Activated naive CD8-positive, alpha-beta T cell treated with anti-CD3 and anti-CD28 coated beads, Interleukin-2, amount 10 ng/mL, durations not matched to agents 7 days and 5 days (primary cell): ENCODE results near the gene MYO18A. TPM values are rescaled to one million over a fixed set of nuclear protein-coding genes. Genes with fewer than 3 reads are reported as not detected.

Experiments used
- ATAC-seq: fragments of 150-1000 bp; cut with Tn5 transposase; one replicate; pipeline ENCODE4 v1.10.0; 2021; ENCODE audit warnings: low read depth, moderate library complexity
- POLR2A ChIA-PET: fragments of 350-600 bp; sonication (Branson Sonifier 250); formaldehyde crosslinking; loops from one replicate; lab custom pipeline; 2021; ENCODE audit warnings: antibody characterized with exemption; lab: Charles Lee
- DNase-seq: peaks from one replicate; pipeline ENCODE4 v3.0.0; 2021
- H3K27ac Mint-ChIP-seq: one replicate; pipeline ENCODE4 v1.8.0; 2022; ENCODE audit warnings: mild to moderate bottlenecking, mixed read lengths
- H3K27me3 Mint-ChIP-seq: one replicate; pipeline ENCODE4 v1.8.0; 2022; ENCODE audit warnings: mild to moderate bottlenecking, moderate library complexity, mixed read lengths
- H3K36me3 Mint-ChIP-seq: one replicate; pipeline ENCODE4 v1.8.0; 2021; ENCODE audit warnings: mild to moderate bottlenecking, mixed read lengths
- H3K4me1 Mint-ChIP-seq: one replicate; pipeline ENCODE4 v1.8.0; 2021; ENCODE audit warnings: mixed read lengths
- H3K4me3 Mint-ChIP-seq: one replicate; pipeline ENCODE4 v1.8.0; 2022; ENCODE audit warnings: mild to moderate bottlenecking, moderate library complexity, mixed read lengths
- H3K9me3 Mint-ChIP-seq: one replicate; pipeline ENCODE4 v1.8.0; 2021; ENCODE audit warnings: mixed read lengths
- total RNA-seq, 2 experiments: library from RNA; stranded (reverse); gene quantifications; one replicate each; pipeline ENCODE4 v1.2.3, GENCODE V29; 2021

MYO18A gene
- total RNA-seq, 2 experiments from 2014 or later, result 79.7 to 80.6 TPM

DNA sequence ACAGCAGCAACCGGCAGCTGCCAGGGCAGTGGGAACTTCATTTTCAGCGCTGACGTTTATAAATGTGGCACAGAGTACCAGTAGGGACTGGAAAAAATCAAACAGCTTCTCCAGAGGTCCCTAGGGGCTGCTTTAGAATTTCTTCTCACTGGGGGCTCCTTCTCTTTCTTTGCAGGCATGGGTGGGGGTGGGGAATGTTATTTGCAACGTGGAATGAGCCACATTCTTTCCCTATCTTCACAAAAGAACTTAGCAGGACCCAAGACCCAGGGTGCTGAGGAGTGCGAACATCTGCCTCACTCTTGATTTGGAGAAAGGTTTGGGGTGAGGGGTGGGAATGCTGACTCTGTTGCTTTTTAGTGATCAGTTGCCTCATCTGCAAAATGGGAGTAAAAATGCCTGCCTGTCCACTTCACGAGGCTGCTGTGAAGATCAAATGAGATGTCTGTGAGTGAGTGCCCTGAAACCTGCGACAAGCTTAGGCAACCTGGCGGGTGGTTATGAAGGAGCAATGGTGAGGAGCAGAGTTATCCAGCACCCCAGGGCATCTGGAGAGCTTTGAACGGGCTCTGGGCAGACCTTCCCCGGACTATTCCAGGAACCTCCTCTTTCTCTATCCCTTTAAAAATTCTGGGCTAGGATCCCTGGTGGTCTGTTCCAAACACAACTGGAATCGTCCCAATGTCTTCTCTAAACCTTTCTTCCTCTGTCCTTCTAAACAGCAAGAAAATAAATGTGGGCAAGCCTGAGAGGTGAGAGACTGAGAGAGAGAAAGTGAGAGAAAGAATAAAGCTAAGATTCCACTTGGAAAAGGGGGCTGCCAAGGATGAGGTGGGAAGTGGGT, 148.0 kb downstream of the MYO18A start:
- H3K4me1 Mint-ChIP-seq, result no peaks in the 10 kb centered on the region
- no peak overlapping the region for H3K27ac Mint-ChIP-seq
- ATAC-seq (no peak), DNase-seq (no peak)
- POLR2A ChIA-PET, result no interaction called here
- H3K9me3 Mint-ChIP-seq, result peaks cover 10% of the 10 kb centered on the region
- H3K27me3 Mint-ChIP-seq, result peaks cover 50% of the 10 kb centered on the region
- H3K4me3 Mint-ChIP-seq, result no peak overlapping the region
- H3K36me3 Mint-ChIP-seq, result peaks cover 2% of the 10 kb centered on the region

DNA sequence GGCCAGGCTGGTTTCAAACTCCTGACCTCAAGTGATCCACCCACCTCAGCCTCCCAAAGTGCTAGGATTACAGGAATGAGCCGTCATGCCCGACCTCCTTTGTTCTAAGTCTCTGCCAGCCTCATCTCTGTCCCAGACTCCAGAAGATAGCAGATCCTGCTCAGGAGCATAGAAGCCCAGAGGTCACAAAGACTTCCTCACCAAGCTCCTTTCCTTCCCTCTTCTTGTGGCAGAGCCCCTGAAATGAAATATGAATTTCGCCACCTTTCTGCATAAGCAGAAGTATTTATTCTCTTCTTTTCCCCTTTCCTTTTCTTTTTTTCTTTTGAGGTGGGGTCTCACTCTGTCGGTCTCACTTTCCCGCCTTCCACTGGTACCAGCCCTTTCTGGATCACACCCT, 148.7 kb downstream of the MYO18A start:
- H3K27me3 Mint-ChIP-seq, result peaks cover 51% of the 10 kb centered on the region
- H3K9me3 Mint-ChIP-seq, result peaks cover 10% of the 10 kb centered on the region
- no peak overlapping the region for H3K27ac Mint-ChIP-seq
- no peaks in the 10 kb centered on the region for H3K4me1 Mint-ChIP-seq
- no peak for DNase-seq
- ATAC-seq, result no peak
- H3K36me3 Mint-ChIP-seq, result peaks cover 2% of the 10 kb centered on the region
- POLR2A ChIA-PET, result no interaction called here
- H3K4me3 Mint-ChIP-seq, result no peak overlapping the region

DNA sequence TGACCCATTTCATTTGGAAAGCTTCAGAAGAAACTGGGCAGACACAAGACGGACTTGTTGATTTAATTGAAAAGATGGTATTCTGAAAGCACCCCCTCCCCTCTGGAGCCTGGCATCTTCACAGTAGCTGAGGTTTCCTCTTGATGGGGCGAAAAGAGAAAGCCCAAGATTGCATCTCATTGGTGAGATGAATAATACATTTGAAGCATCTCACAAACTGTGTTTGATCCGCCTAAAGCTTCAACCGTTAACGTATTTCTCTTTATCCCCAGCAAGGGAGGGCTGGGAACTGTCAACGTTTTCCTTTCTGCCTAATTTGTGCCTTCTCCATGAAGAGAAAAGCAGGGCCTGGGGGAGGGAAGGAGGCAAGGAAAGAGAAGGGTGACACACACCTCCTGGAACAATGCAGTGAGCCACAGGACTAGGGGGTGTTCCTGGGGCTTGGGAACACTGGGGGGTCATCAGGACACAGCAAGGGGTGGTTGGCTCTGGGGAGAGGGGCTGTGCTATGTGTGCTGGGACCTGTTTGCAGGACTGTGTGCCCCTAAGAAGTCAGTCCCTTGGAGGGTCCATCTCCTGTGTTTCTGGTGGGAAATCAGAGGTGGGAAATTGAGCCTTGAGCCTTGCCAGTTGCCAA, 155.8 kb downstream of the MYO18A start:
- POLR2A ChIA-PET, result no interaction called here
- ATAC-seq, result no peak
- Mint-ChIP-seq H3K36me3 (no peaks in the 10 kb centered on the region), H3K4me3 (no peak overlapping the region), H3K9me3 (no peaks in the 10 kb centered on the region), H3K27me3 (peaks cover 53% of the 10 kb centered on the region), H3K4me1 (peaks cover 2% of the 10 kb centered on the region), H3K27ac (no peak overlapping the region)
- DNase-seq, result no peak

DNA sequence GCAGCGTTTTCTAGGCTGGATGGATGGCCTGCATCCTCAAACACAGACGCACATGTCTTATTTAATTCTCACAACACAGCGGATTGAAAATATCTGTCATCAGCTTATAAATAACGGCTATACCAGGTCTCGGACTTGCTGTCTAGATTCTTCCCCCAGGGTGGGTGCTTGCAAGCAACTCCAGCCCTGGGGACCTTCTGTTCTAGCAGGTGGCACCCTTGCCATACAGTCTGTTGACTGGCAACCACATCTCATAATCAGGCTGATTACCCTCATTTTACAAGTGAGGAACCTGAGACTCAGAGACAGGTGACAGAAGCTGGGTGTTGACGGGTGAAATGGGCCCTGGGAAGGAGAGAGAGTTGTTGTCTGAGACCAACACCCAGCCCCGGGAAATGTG, 158.1 kb downstream of the MYO18A start:
- Mint-ChIP-seq H3K4me3 (no peak overlapping the region), H3K27me3 (peaks cover 54% of the 10 kb centered on the region), H3K9me3 (no peaks in the 10 kb centered on the region), H3K27ac (no peak overlapping the region), H3K4me1 (peaks cover 7% of the 10 kb centered on the region), H3K36me3 (no peaks in the 10 kb centered on the region)
- POLR2A ChIA-PET, result no interaction called here
- ATAC-seq (no peak), DNase-seq (no peak)

DNA sequence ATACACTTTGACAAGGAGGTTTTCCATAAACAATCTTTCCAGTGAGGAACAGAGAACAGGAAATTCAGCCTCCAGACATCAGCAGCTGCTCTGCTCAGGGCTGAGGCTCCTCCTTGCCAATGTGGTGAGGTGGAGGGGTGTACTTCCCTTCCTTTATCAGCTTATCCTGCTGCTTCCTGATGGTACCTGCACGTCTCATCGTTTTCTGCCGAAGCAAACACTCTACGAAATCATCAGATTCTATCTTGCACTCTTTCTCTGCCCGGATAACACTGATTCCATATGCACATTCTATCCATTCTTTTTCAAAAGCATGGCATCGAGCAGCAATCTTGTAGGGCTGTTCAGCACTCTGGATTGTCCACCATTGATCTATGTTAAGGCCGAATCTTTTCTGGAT, 159.0 kb downstream of the MYO18A start:
- H3K27ac Mint-ChIP-seq, result no peak overlapping the region
- no peak overlapping the region for H3K4me3 Mint-ChIP-seq
- H3K27me3 Mint-ChIP-seq, result peaks cover 52% of the 10 kb centered on the region
- H3K36me3 Mint-ChIP-seq, result no peaks in the 10 kb centered on the region
- peaks cover 7% of the 10 kb centered on the region for H3K4me1 Mint-ChIP-seq
- H3K9me3 Mint-ChIP-seq, result no peaks in the 10 kb centered on the region
- POLR2A ChIA-PET, result no interaction called here
- no peak for DNase-seq
- no peak for ATAC-seq

Other genes with a start within 250 kb of the MYO18A start
- 10 to 100 TPM; 98.6 to 99.9 TPM for gene PHF12, start 228.9 kb downstream of the MYO18A start, total RNA-seq
- gene SEZ6, start 174.4 kb downstream of the MYO18A start, total RNA-seq, result not detected
- gene PIPOX, start 137.3 kb downstream of the MYO18A start, total RNA-seq, result 1 to 10 TPM; 3.0 to 3.5 TPM
- gene CRYBA1, start 66.5 kb upstream of the MYO18A start, total RNA-seq, result not detected
- gene NUFIP2, start 113.8 kb upstream of the MYO18A start, total RNA-seq, result 10 to 100 TPM; 64.7 to 68.4 TPM
- gene TAOK1, start 210.0 kb upstream of the MYO18A start, total RNA-seq, result 10 to 100 TPM; 51.6 to 52.8 TPM